K562 (cell line): ENCODE results near the gene CSNK1A1. TPM values are rescaled to one million over a fixed set of nuclear protein-coding genes. Genes with fewer than 3 reads are reported as not detected.

Source experiments
- ATF1 ChIP-seq, 2 experiments: fragments of 450-650 bp in 1 of 2; IDR thresholded peaks; 2 replicates each; pipeline ENCODE4 v1.6.1; 2016; ENCODE audit warnings: missing compliant biosample characterization in 1 of 2, missing genetic modification characterization in 1 of 2
- ETV6 ChIP-seq, 3 experiments: fragments of 150-350 bp in 1 of 3; sonication (generic) in 1 of 3; formaldehyde crosslinking in 1 of 3; IDR thresholded peaks; 2 replicates each; pipeline versions ENCODE4 v1.6.1 to v1.8.0; 2014 to 2022; ENCODE audit warnings: borderline replicate concordance in 2 of 3, low read depth in 2 of 3, antibody characterized with exemption in 1 of 3, low read length in 1 of 3, mild to moderate bottlenecking in 1 of 3, missing genetic modification reagents in 1 of 3
- GATA2 ChIP-seq: sonication (generic); formaldehyde crosslinking; IDR thresholded peaks from 2 replicates; pipeline ENCODE4 v1.4.0; 2020; ENCODE audit warnings: mild to moderate bottlenecking, missing genetic modification reagents
- GTF2E2 ChIP-seq: fragments of 200-800 bp; sonication (Bioruptor generic); IDR thresholded peaks from 2 replicates; pipeline ENCODE4 v1.6.1; 2016; ENCODE audit warnings: missing genetic modification characterization, missing compliant biosample characterization
- HDAC3 ChIP-seq: fragments of 450-650 bp; IDR thresholded peaks from 2 replicates; pipeline ENCODE4 v1.6.1; 2018; ENCODE audit warnings: borderline replicate concordance, mild to moderate bottlenecking, moderate library complexity; ENCODE audit not compliant: partially characterized antibody
- KDM1A ChIP-seq, 2 experiments: fragments of 450-650 bp; IDR thresholded peaks; 2 replicates each; pipeline ENCODE4 v1.6.1; 2016; ENCODE audit warnings: mild to moderate bottlenecking in 2 of 2
- KDM5B ChIP-seq: fragments of 200-600 bp; sonication (generic); IDR thresholded peaks from 2 replicates; pipeline ENCODE4 v1.6.1; 2012; ENCODE audit warnings: low read depth, mild to moderate bottlenecking, moderate library complexity, low read length, control low read depth, inconsistent platforms; ENCODE audit not compliant: insufficient replicate concordance
- KLF1 ChIP-seq: fragments of 450-650 bp; IDR thresholded peaks from 2 replicates; pipeline ENCODE4 v1.6.1; 2016; ENCODE audit warnings: missing genetic modification characterization, missing compliant biosample characterization
- MYC ChIP-seq, 2 experiments: fragments of 250-450 bp in 1 of 2; sonication (Bioruptor Pico) in 1 of 2; IDR thresholded peaks; 2 replicates each; pipeline versions ENCODE4 v1.5.1 to v1.6.1; 2012 to 2021; ENCODE audit warnings: low read depth in 2 of 2, borderline replicate concordance in 1 of 2, improper control_type of control experiment in 1 of 2, low read length in 1 of 2, mild to moderate bottlenecking in 1 of 2, moderate library complexity in 1 of 2
- NFIX ChIP-seq: fragments of 250-450 bp; sonication (Bioruptor Pico); IDR thresholded peaks from 2 replicates; pipeline ENCODE4 v1.4.0; 2020; ENCODE audit warnings: low read depth, mild to moderate bottlenecking, moderate library complexity
- NR2F6 ChIP-seq: fragments of 450-650 bp; formaldehyde crosslinking; IDR thresholded peaks from 2 replicates; pipeline ENCODE4 v1.4.0; 2020; ENCODE audit warnings: mild to moderate bottlenecking
- TAF9B ChIP-seq: fragments of 450-650 bp; IDR thresholded peaks from 2 replicates; pipeline ENCODE4 v1.6.1; 2018; ENCODE audit warnings: mild to moderate bottlenecking; ENCODE audit not compliant: partially characterized antibody
- TCFL5 ChIP-seq: fragments of 250-450 bp; sonication (Bioruptor Pico); conservative IDR thresholded peaks from 2 replicates; pipeline ENCODE4 v1.6.1; 2021; ENCODE audit warnings: mild to moderate bottlenecking, moderate library complexity, matching md5 sums
- UBTF ChIP-seq, 2 experiments: IDR thresholded peaks; 2 replicates each; pipeline ENCODE4 v1.6.1; 2012; ENCODE audit warnings: improper control_type of control experiment in 2 of 2, low read depth in 2 of 2, low read length in 2 of 2, borderline replicate concordance in 1 of 2
- ZMIZ1 ChIP-seq, 2 experiments: fragments of 150-350 bp in 1 of 2; IDR thresholded peaks; 2 replicates each; pipeline ENCODE4 v1.6.1; 2012 to 2016; ENCODE audit warnings: low read depth in 2 of 2, low read length in 2 of 2, mild to moderate bottlenecking in 1 of 2, moderate library complexity in 1 of 2
- ZNF174 ChIP-seq: fragments of 250-450 bp; sonication (Bioruptor Pico); IDR thresholded peaks from 2 replicates; pipeline ENCODE4 v1.4.0; 2020; ENCODE audit warnings: mild to moderate bottlenecking
- polyA plus RNA-seq, 8 experiments: library from polyadenylated mRNA; depleted of rRNA in 4 of 8; stranded (reverse) in 5 of 8; unstranded in 3 of 8; fragments of >200 nt; fragmentation: Nextera tagmentation in 2 of 8; fragmentation: Illumina TruSeq in 1 of 8; extraction: Ambion mirVana in 2 of 8; extraction: Trizol in 1 of 8; gene quantifications; 2 replicates each; pipeline versions ENCODE4 v1.2.1 to v1.2.3, GENCODE V29; 2011 to 2014; ENCODE audit warnings: inconsistent platforms in 1 of 8, missing spikeins in 1 of 8
- total RNA-seq, 7 experiments: library from RNA; depleted of rRNA in 6 of 7; stranded (reverse); fragments of >200 nt in 6 of 7; fragmentation: Illumina TruSeq in 2 of 7; extraction: Trizol in 2 of 7; gene quantifications; 2 replicates each; pipeline versions ENCODE4 v1.2.1 to v1.2.3, GENCODE V29; 2011 to 2021; ENCODE audit warnings: low replicate concordance in 1 of 7
- TF ChIP-seq, protein P1 (sequence below): sonication (generic); formaldehyde crosslinking; IDR thresholded peaks from 2 replicates; pipeline ENCODE4 v1.9.0; 2022; ENCODE audit warnings: mild to moderate bottlenecking, missing genetic modification reagents

The CSNK1A1 gene
- total and polyA plus RNA-seq, 9 of the 15 experiments (the other 6 are each of a cell fraction or from before 2014, with no cell fraction given): 49.1 to 196 (median 154) TPM

DNA sequence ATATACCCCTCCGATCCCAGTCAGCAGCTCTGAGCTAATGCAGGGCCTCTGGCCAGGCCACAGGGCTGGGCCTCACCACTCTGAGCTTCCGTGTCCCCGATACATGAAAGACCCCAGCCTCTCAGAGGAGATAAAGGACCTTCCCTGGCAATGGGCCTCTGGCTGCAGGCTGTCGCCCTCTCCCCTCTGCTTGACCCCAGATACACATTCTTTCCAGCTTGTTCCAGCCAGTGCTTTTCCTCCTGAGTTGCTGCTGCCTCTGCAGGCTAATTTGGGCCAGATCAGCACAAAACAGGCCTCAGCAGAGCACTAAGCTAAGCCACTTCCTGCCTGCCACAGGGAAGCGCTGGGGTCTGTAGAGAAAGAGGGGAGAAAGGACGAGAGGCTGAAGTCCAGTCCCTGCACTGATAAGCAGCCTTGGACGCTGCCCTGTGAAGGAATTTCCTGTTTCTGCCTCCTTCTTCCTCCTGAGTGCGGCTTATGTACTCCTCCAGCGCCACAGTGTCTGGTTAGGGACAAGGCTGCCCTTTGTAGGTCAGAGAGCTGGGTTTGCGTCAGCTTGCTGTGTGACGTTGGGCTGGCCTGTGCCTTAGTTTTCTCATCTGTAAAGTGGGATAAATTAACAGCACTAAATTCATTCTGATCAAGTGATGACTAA, 99.1 kb downstream of the CSNK1A1 start (continued):
- peak; percentile 51 for TF ChIP-seq MYC (IDR thresholded peaks at IDR 0.05; ENCODE audit: low read depth, low read length)
- no peak for TF ChIP-seq MYC (CRISPR knock-in tag; IDR thresholded peaks at IDR 0.05; ENCODE audit: borderline replicate concordance, low read depth)
- peak in 1 of 2 experiments; percentile 56; a peak in 1 of 4 replicates for TF ChIP-seq UBTF (IDR thresholded peaks at IDR 0.05; ENCODE audit: borderline replicate concordance in 1 of 2, low read depth in 2 of 2, low read length in 2 of 2)
- TF ChIP-seq TCFL5 (CRISPR knock-in tag): no peak
- TF ChIP-seq ATF1 (CRISPR knock-in tag; IDR thresholded peaks at IDR 0.05): no peak
- TF ChIP-seq ATF1 (tag; IDR thresholded peaks at IDR 0.05): peak; percentile 93
- no peak for TF ChIP-seq TAF9B
- TF ChIP-seq KDM1A (IDR thresholded peaks at IDR 0.05): peak; percentile 96 to 99
- no peak for TF ChIP-seq NR2F6
- no peak for TF ChIP-seq GTF2E2 (tag)
- TF ChIP-seq, protein P1, sequence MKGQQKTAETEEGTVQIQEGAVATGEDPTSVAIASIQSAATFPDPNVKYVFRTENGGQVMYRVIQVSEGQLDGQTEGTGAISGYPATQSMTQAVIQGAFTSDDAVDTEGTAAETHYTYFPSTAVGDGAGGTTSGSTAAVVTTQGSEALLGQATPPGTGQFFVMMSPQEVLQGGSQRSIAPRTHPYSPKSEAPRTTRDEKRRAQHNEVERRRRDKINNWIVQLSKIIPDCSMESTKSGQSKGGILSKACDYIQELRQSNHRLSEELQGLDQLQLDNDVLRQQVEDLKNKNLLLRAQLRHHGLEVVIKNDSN: no peak; the same call in 1 of the 2 replicates
- TF ChIP-seq ZMIZ1 (IDR thresholded peaks at IDR 0.05; ENCODE audit: low read depth in 2 of 2, low read length in 2 of 2): peak in 1 of 2 experiments; percentile 40; a peak in 1 of 4 replicates
- TF ChIP-seq KDM5B: peak; percentile 73
- TF ChIP-seq ZNF174 (CRISPR knock-in tag): no peak
- TF ChIP-seq GATA2 (CRISPR knock-in tag): peak; percentile 64
- TF ChIP-seq NFIX (CRISPR knock-in tag): no peak
- TF ChIP-seq KLF1 (tag): peak; percentile 71; the same call in 1 of the 2 replicates
- TF ChIP-seq HDAC3: no peak
- TF ChIP-seq ETV6 (IDR thresholded peaks at IDR 0.05; ENCODE audit: borderline replicate concordance in 1 of 2, low read depth in 2 of 2, low read length in 1 of 2): peak; percentile 88 to 93
- TF ChIP-seq ETV6 (CRISPR knock-in tag; IDR thresholded peaks at IDR 0.05; ENCODE audit: borderline replicate concordance): no peak
